A673 (cell line): ENCODE results near the gene ERO1B. TPM values are rescaled to one million over a fixed set of nuclear protein-coding genes. Genes with fewer than 3 reads are reported as not detected.

Source experiments
- BruUV-seq: library from RNA; stranded (reverse); fragments of 400-500 nt; replicated peaks from 2 replicates; lab custom pipeline; 2021; lab: Mats Ljungman, UMichigan
- CTCF ChIA-PET: fragments of 300-600 bp; sonication (Branson Sonifier 250); formaldehyde crosslinking; loops from one replicate; lab custom pipeline; 2022; ENCODE audit warnings: antibody characterized with exemption; lab: Charles Lee
- POLR2A ChIA-PET: fragments of 300-600 bp; sonication (Branson Sonifier 250); formaldehyde crosslinking; loops from one replicate; lab custom pipeline; 2022; ENCODE audit warnings: antibody characterized with exemption; ENCODE audit not compliant: low non-redundant PET; lab: Charles Lee
- DNase-seq: peaks from one replicate; pipeline ENCODE4 v3.0.0-alpha.2; 2015; ENCODE audit warnings: low spot score
- H3K27ac ChIP-seq: fragments of 200-600 bp; sonication (generic); 2 replicates; pipeline ENCODE4 v1.5.1; 2016; ENCODE audit warnings: mixed run types, low read depth, mild to moderate bottlenecking, mixed read lengths, antibody characterized with exemption, low read length; ENCODE audit not compliant: poor library complexity, severe bottlenecking
- H3K27me3 ChIP-seq: fragments of 200-600 bp; sonication (generic); replicated peaks from 2 replicates; pipeline ENCODE4 v1.6.1; 2017; ENCODE audit warnings: mixed run types, low read depth, mild to moderate bottlenecking, mixed read lengths, antibody characterized with exemption, low read length; ENCODE audit not compliant: insufficient read depth, poor library complexity
- H3K36me3 ChIP-seq: fragments of 200-600 bp; sonication (generic); 2 replicates; pipeline ENCODE4 v1.6.1; 2016; ENCODE audit warnings: mixed run types, mild to moderate bottlenecking, mixed read lengths, antibody characterized with exemption, low read length; ENCODE audit not compliant: insufficient read depth, poor library complexity, severe bottlenecking
- H3K4me1 ChIP-seq: fragments of 200-600 bp; sonication (generic); 2 replicates; pipeline ENCODE4 v1.6.1; 2017; ENCODE audit warnings: mixed run types, mild to moderate bottlenecking, mixed read lengths, antibody characterized with exemption, low read length; ENCODE audit not compliant: insufficient read depth, poor library complexity, severe bottlenecking
- H3K4me3 ChIP-seq: fragments of 200-600 bp; sonication (generic); 2 replicates; pipeline ENCODE4 v1.5.1; 2016; ENCODE audit warnings: low read depth, mixed run types, mild to moderate bottlenecking, mixed read lengths, low read length; ENCODE audit not compliant: poor library complexity, severe bottlenecking
- H3K9me3 ChIP-seq: fragments of 200-600 bp; sonication (generic); 2 replicates; pipeline ENCODE4 v1.6.1; 2016; ENCODE audit warnings: mixed run types, low read depth, mild to moderate bottlenecking, mixed read lengths, antibody characterized with exemption, low read length; ENCODE audit not compliant: poor library complexity, severe bottlenecking
- CTCF ChIP-seq: fragments of 300-800, 200-600 bp; sonication (generic); conservative IDR thresholded peaks from 2 replicates; pipeline ENCODE4 v1.5.1; 2017; ENCODE audit warnings: low read depth, mild to moderate bottlenecking, antibody characterized with exemption, low read length, moderate library complexity, mixed read lengths
- EZH2 ChIP-seq: fragments of 200-600 bp; sonication (generic); IDR thresholded peaks from 2 replicates; pipeline ENCODE4 v1.6.1; 2017; ENCODE audit warnings: borderline replicate concordance, low read depth, mild to moderate bottlenecking, mixed read lengths, antibody characterized with exemption, low read length; ENCODE audit not compliant: poor library complexity, severe bottlenecking
- intact Hi-C: fragments of 100-400 bp; cut with micrococcal nuclease; formaldehyde crosslinking; loops from one replicate; pipeline ENCODE4 v1.10.0; 2022; ENCODE audit not compliant: unreplicated experiment
- total RNA-seq: library from RNA; stranded (reverse); gene quantifications from 2 replicates; pipeline ENCODE4 v1.2.3, GENCODE V29; 2021

The ERO1B gene
- total RNA-seq, 1 experiment from 2014 or later = 3.4 TPM

DNA sequence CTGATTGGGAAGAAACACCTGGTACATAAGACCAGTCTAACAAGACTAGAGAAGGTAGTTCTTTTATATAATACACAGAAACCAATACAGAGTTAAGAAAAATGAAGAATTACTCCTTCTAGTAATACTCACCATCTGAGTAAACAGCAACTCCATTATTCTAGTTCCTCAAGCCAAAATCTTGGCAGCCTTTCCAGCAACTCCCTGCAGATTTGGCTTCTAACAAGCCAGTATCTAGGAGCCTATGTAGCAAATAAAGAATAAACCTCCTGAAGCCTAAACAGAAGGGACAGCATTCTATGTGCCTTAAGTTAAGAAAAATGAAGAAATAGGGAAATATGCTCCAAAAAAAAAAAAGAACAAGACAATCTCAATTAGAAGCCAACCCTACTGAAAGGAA lies 24.5 kb downstream of the ERO1B start:
- POLR2A ChIA-PET = no interaction called here
- no peaks in the 10 kb centered on the region for H3K9me3 ChIP-seq
- TF ChIP-seq EZH2 (no peak), CTCF (no peak)
- H3K27ac ChIP-seq = no peak overlapping the region
- H3K4me3 ChIP-seq = no peak overlapping the region
- H3K27me3 ChIP-seq = no peaks in the 10 kb centered on the region
- DNase-seq = no peak
- H3K4me1 ChIP-seq = no peaks in the 10 kb centered on the region
- no TSS peak for BruUV-seq
- CTCF ChIA-PET = no interaction called here
- intact Hi-C loops = no loop called here
- no peaks in the 10 kb centered on the region for H3K36me3 ChIP-seq

DNA sequence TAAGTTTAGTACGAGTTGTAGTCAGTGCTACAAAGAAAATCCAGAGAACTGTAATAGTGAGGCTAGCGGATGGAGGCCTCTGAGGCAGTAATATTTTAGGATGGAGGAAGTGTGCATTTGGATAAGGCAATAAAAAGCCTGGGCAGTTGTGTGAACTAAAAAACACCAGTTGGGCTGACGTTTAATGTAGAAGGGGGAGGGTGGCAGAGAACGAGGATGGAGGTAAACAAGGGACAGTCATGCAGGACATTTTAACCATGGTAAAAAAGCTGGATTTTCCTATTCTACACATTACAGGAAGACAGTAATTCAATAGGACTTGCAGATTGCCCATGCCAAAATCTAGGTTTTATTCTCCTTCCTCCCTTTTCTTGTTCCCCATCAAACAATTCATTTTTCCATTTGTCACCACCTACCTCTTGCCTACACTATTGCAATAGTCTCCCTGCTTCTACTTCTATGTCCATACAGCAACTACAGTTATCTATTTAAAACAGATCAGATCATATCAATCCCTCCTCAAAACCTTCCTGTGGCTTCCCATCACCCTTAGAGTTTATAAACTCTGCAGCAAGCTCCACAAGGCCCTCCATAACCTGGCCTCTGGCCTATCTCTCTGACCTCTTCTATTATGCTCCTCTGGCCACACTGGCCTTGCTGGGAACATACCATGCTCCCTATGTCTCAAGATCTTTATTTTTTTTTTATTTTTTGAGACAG lies 27.7 kb downstream of the ERO1B start:
- intact Hi-C loops = no loop called here
- TF ChIP-seq CTCF = no peak
- no peaks in the 10 kb centered on the region for H3K27me3 ChIP-seq
- CTCF ChIA-PET = no interaction called here
- H3K4me3 ChIP-seq = no peak overlapping the region
- DNase-seq = no peak
- H3K36me3 ChIP-seq = no peaks in the 10 kb centered on the region
- no peak overlapping the region for H3K27ac ChIP-seq
- POLR2A ChIA-PET = no interaction called here
- no TSS peak for BruUV-seq
- no peaks in the 10 kb centered on the region for H3K9me3 ChIP-seq
- H3K4me1 ChIP-seq = no peaks in the 10 kb centered on the region

- Histone ChIP-seq H3K4me3 (no peak overlapping the region), H3K36me3 (no peaks in the 10 kb centered on the region), H3K4me1 (no peaks in the 10 kb centered on the region), H3K27ac (no peak overlapping the region), H3K9me3 (no peaks in the 10 kb centered on the region), H3K27me3 (no peaks in the 10 kb centered on the region)
- intact Hi-C loops = no loop called here
- no peak for DNase-seq
- BruUV-seq = no TSS peak
- POLR2A ChIA-PET = no interaction called here
- TF ChIP-seq CTCF (no peak), EZH2 (no peak)
- CTCF ChIA-PET = no interaction called here
These were observed 28.6 kb downstream of the ERO1B start for GRCh38 chr1:236253119-236253518.
